Sigmoid colon (tissue), 7 donors: ENCODE data around the gene CFAP20DC. TPM values are rescaled to one million over a fixed set of nuclear protein-coding genes. Genes with fewer than 3 reads are reported as not detected.
"Not testable (repeated sequence)": the region's sequence is repeated elsewhere in the genome, so short reads cannot be mapped to it uniquely, and the experiment has no call there.

Source experiments
- DNase-seq: peaks from one replicate; pipeline ENCODE4 v3.0.0-alpha.2; 2019
- H3K27ac ChIP-seq, 4 donors: fragments of 200-600 bp; sonication (generic); one replicate each; pipeline ENCODE4 v1.5.1; 2016 to 2019; ENCODE audit warnings: mild to moderate bottlenecking in 1 of 4
- H3K27me3 ChIP-seq, 3 donors: fragments of 200-600 bp; sonication (generic); one replicate each; pipeline ENCODE4 v1.5.1; 2019; ENCODE audit warnings: mild to moderate bottlenecking in 1 of 3
- H3K36me3 ChIP-seq, 4 donors: fragments of 200-600 bp; sonication (generic); one replicate each; pipeline ENCODE4 v1.5.1; 2016 to 2019
- H3K4me1 ChIP-seq, 4 donors: fragments of 200-600 bp; sonication (generic); one replicate each; pipeline ENCODE4 v1.5.1; 2017 to 2019
- H3K4me3 ChIP-seq, 4 donors: fragments of 200-600 bp; sonication (generic); one replicate each; pipeline ENCODE4 v1.5.1; 2017 to 2019; ENCODE audit warnings: mild to moderate bottlenecking in 2 of 4, moderate library complexity in 1 of 4
- H3K9me3 ChIP-seq, 4 donors: fragments of 200-600 bp in 3 of 4; sonication (generic) in 3 of 4; one replicate each; pipeline versions ENCODE4 v1.5.1 to v1.6.1; 2013 to 2019
- CTCF ChIP-seq, 4 experiments: fragments of 450-650 bp in 3 of 4; fragments of 200-600 bp in 1 of 4; IDR thresholded peaks; one replicate each; pipeline ENCODE4 v1.5.1; 2016 to 2019; ENCODE audit warnings: antibody characterized with exemption in 4 of 4, mild to moderate bottlenecking in 3 of 4, moderate library complexity in 2 of 4
- EP300 ChIP-seq, 4 donors: sonication (generic); formaldehyde crosslinking; IDR thresholded peaks; one replicate each; pipeline ENCODE4 v1.6.1; 2017; ENCODE audit warnings: antibody characterized with exemption in 4 of 4
- POLR2A ChIP-seq, 2 donors: fragments of 450-650 bp; IDR thresholded peaks; one replicate each; pipeline ENCODE4 v1.6.1; 2016; ENCODE audit warnings: antibody characterized with exemption in 2 of 2, mild to moderate bottlenecking in 2 of 2, moderate library complexity in 2 of 2
- POLR2AphosphoS5 ChIP-seq, 4 donors: sonication (generic); formaldehyde crosslinking; IDR thresholded peaks; one replicate each; pipeline ENCODE4 v1.6.1; 2017; ENCODE audit warnings: antibody characterized with exemption in 4 of 4
- WGBS, 2 donors: extraction: QIAGEN DNeasy Blood & Tissue Kit; methylation state at CpG; one replicate each; pipeline ENCODE4 v1.1.7; 2013; 5-methylcytosine and 5-hydroxymethylcytosine counted together
- intact Hi-C: fragments of 100-400 bp; cut with DNase I; formaldehyde crosslinking; loops from one replicate; pipeline ENCODE4 v1.15.1; 2023
- polyA plus RNA-seq, 3 donors: library from polyadenylated mRNA; stranded (reverse); fragments of 200-250 nt; gene quantifications; one replicate each; pipeline ENCODE4 v1.2.3, GENCODE V29; 2013
- total RNA-seq, 4 donors: library from RNA; depleted of rRNA; stranded (reverse); fragments of >200 nt; gene quantifications; one replicate each; pipeline ENCODE4 v1.1.0, GENCODE V29; 2016
- donor health status: healthy with polysubstance abuse.
- donor health status: Bipolar disorder and iron deficiency.
- donor health status: healthy.

The CFAP20DC gene
- total and polyA plus RNA-seq, 7 donors: under 0.01 to 0.83 (median 0.37) TPM; not detected in 1

GRCh38 chr3:58697561-58697960 lies 352.3 kb downstream of the CFAP20DC start:
- TF ChIP-seq EP300 (IDR thresholded peaks at IDR 0.05) (no peak), POLR2A (IDR thresholded peaks at IDR 0.05) (no peak), CTCF (IDR thresholded peaks at IDR 0.05) (no peak), POLR2AphosphoS5 (IDR thresholded peaks at IDR 0.05) (no peak)
- Histone ChIP-seq H3K27me3 (no peaks in the 10 kb centered on the region), H3K4me3 (no peak overlapping the region), H3K4me1 (no peaks in the 10 kb centered on the region), H3K9me3 (no peaks in the 10 kb centered on the region), H3K27ac (no peak overlapping the region), H3K36me3 (no peaks in the 10 kb centered on the region)
- intact Hi-C loops: no loop called here
- no peak for DNase-seq

GRCh38 chr3:58696813-58697212 lies 353.0 kb downstream of the CFAP20DC start:
- not testable (repeated sequence) for DNase-seq

GRCh38 chr3:58696093-58696492 lies 353.7 kb downstream of the CFAP20DC start:
- DNase-seq: no peak
- H3K9me3 ChIP-seq: peaks cover 0 to under 1% (median 0%) of the 10 kb centered on the region in 4 donors
- WGBS, 2 donors: 7 to 56% methylated on average over 1 of the region's 1 CpG
- no peaks in the 10 kb centered on the region for H3K27me3 ChIP-seq
- no peak overlapping the region for H3K27ac ChIP-seq
- no peak overlapping the region for H3K4me3 ChIP-seq
- no peak for TF ChIP-seq CTCF (IDR thresholded peaks at IDR 0.05)
- no peak for TF ChIP-seq EP300 (IDR thresholded peaks at IDR 0.05)
- TF ChIP-seq POLR2A (IDR thresholded peaks at IDR 0.05): peak in 1 of 2 donors; percentile 9
- H3K36me3 ChIP-seq: no peaks in the 10 kb centered on the region
- intact Hi-C loops: no loop called here
- H3K4me1 ChIP-seq: no peaks in the 10 kb centered on the region

More at GRCh38 chr3:58696813-58697212, 353.0 kb downstream of the CFAP20DC start:
- H3K36me3 ChIP-seq, H3K4me1 ChIP-seq, intact Hi-C loops, H3K27me3 ChIP-seq, H3K4me3 ChIP-seq, H3K27ac ChIP-seq, H3K9me3 ChIP-seq: not testable (repeated sequence)
- WGBS, 2 donors: 19 to 70% methylated on average over 3 of the region's 3 CpGs

- 50 to 78% methylated on average over 4 of the region's 4 CpGs for WGBS, 2 donors
Observed at GRCh38 chr3:58695284-58695683, 354.5 kb downstream of the CFAP20DC start.

GRCh38 chr3:58693940-58694850 lies 355.6 kb downstream of the CFAP20DC start:
- 48 to 53% methylated on average over 7 of the region's 7 CpGs for WGBS, 2 donors
- H3K9me3 ChIP-seq: peaks cover 0 to 6% (median 0%) of the 10 kb centered on the region in 4 donors
- H3K27ac ChIP-seq: no peak overlapping the region
- H3K4me1 ChIP-seq: no peaks in the 10 kb centered on the region
- no peaks in the 10 kb centered on the region for H3K36me3 ChIP-seq
- no peak for TF ChIP-seq EP300 (IDR thresholded peaks at IDR 0.05)
- no peak for TF ChIP-seq POLR2A (IDR thresholded peaks at IDR 0.05)
- TF ChIP-seq CTCF (IDR thresholded peaks at IDR 0.05): no peak
- TF ChIP-seq POLR2AphosphoS5 (IDR thresholded peaks at IDR 0.05): no peak
- DNase-seq: no peak
- intact Hi-C loops: no loop called here
- H3K4me3 ChIP-seq: no peak overlapping the region
- H3K27me3 ChIP-seq: no peaks in the 10 kb centered on the region

More at GRCh38 chr3:58695284-58695683, 354.5 kb downstream of the CFAP20DC start:
- H3K27me3 ChIP-seq, DNase-seq, H3K4me3 ChIP-seq, H3K27ac ChIP-seq, intact Hi-C loops, H3K9me3 ChIP-seq, H3K36me3 ChIP-seq, H3K4me1 ChIP-seq: not testable (repeated sequence)
